Myometrial cell (primary cell): ENCODE measurements around the gene PRRC1. TPM values are rescaled to one million over a fixed set of nuclear protein-coding genes. Genes with fewer than 3 reads are reported as not detected.

Source experiments
- total RNA-seq: library from RNA; depleted of rRNA; stranded (reverse); fragments of >200 nt; gene quantifications from 2 replicates; pipeline ENCODE4 v1.2.3, GENCODE V29; 2015

PRRC1 gene
- total RNA-seq, result 73.0 and 73.5 TPM in 2 replicates

GRCh38 chr5:127517480-127518318, at the start of gene PRRC1:
Gene PRRC1 (plus strand): TSS chr5:127517640. CDS start chr5:127523480, 5,840 bp downstream.

Other genes starting within 250 kb of the PRRC1 start
- gene MEGF10, start 226.8 kb upstream of the PRRC1 start, total RNA-seq, result not detected in 2 replicates
- gene CTXN3, start 131.4 kb downstream of the PRRC1 start, total RNA-seq, result not detected in 2 replicates
- gene CCDC192, start 185.8 kb downstream of the PRRC1 start, total RNA-seq, result not detected in 2 replicates